ENCODE results near the gene KRT71. TPM values are rescaled to one million over a fixed set of nuclear protein-coding genes. Genes with fewer than 3 reads are reported as not detected.

KRT71 gene
- total RNA-seq, 1 experiment from 2014 or later = not detected

DNA sequence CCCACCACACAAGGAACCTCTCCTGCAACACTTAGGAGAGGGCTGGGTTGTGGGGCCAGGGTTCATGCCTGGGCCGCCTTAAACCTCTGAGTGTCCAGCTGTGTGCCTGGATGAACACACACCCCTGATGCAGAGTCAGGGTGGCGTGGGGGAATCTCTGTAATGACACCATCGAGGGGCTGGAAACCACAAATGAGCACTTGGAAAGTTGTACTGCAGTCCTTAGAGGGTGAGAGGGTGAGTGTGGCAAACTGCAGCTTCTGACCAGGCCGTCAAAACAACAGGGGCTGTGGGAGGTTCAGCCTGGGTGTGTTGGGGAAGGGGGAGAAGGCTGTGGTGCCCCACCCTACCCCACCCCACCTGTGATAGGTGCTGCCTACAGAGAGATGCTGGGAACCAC is 20.3 kb downstream of the KRT71 start:
- Histone ChIP-seq H3K9me2 (replicated peaks; ENCODE audit: insufficient read depth, low read length) (no peaks in the 10 kb centered on the region), H4K20me1 (ENCODE audit: insufficient read depth, low read depth, low read length) (no peaks in the 10 kb centered on the region), H3K4me1 (ENCODE audit: low read length) (peaks cover 23% of the 10 kb centered on the region), H3K27ac (ENCODE audit: low read length) (no peak overlapping the region), H2AFZ (ENCODE audit: low read length) (no peak overlapping the region), H3K4me2 (ENCODE audit: low read depth, low read length, poor library complexity, severe bottlenecking) (no peak overlapping the region), H3K9me3 (ENCODE audit: low read length) (no peaks in the 10 kb centered on the region), H3K79me2 (ENCODE audit: low read length) (no peaks in the 10 kb centered on the region), H3K4me3 (ENCODE audit: low read length) (no peak overlapping the region), H3K27me3 (ENCODE audit: low read length) (no peaks in the 10 kb centered on the region), H3K9ac (ENCODE audit: low read length) (no peak overlapping the region), H3K36me3 (ENCODE audit: insufficient read depth, low read length) (no peaks in the 10 kb centered on the region)
- DNase-seq = no peak

DNA sequence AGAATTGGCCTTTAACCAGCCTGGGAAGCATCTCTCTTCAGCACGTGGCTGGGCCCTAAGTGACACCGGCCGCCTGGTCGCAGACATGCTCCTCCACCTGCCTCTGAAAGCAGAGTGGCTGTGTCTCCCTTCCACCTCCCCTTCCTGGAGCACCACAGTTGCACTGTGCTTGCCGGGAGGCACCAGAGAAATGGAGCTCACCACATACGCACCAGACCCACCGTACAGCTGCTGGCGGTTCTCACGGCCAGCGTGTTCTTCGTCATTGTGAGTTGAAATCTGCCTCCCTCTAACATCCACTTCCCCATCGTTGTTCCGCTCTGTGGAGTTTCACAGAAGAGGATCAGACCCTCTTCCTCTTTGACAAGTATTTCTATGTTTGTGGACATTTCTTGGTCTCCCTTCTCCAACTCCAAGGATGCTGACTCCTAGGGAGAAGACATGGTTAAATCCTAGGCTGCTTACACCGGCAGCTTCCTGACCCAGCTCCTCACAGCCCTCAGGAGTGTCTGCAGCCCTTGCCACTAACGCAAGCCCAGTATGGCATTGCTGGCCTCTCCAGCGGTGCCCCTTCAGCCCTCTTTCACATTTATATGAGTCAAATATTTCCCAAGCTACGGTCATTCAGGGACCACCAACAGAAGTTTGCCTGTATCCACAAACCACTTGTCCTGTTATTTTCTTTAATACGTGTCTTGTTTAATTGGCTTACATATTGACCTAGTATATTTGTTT is 21.2 kb downstream of the KRT71 start:
- H3K9me2 ChIP-seq (replicated peaks; ENCODE audit: insufficient read depth, low read length) = no peaks in the 10 kb centered on the region
- no peak overlapping the region for H3K9ac ChIP-seq (ENCODE audit: low read length)
- H3K4me1 ChIP-seq (ENCODE audit: low read length) = peaks cover 23% of the 10 kb centered on the region
- no peak overlapping the region for H3K4me3 ChIP-seq (ENCODE audit: low read length)
- DNase-seq = peak; percentile 60
- no peaks in the 10 kb centered on the region for H3K79me2 ChIP-seq (ENCODE audit: low read length)
- no peaks in the 10 kb centered on the region for H3K36me3 ChIP-seq (ENCODE audit: insufficient read depth, low read length)
- no peaks in the 10 kb centered on the region for H4K20me1 ChIP-seq (ENCODE audit: insufficient read depth, low read depth, low read length)
- H3K27ac ChIP-seq (ENCODE audit: low read length) = no peak overlapping the region
- no peak overlapping the region for H3K4me2 ChIP-seq (ENCODE audit: low read depth, low read length, poor library complexity, severe bottlenecking)
- no peaks in the 10 kb centered on the region for H3K9me3 ChIP-seq (ENCODE audit: low read length)
- no peak overlapping the region for H2AFZ ChIP-seq (ENCODE audit: low read length)
- no peaks in the 10 kb centered on the region for H3K27me3 ChIP-seq (ENCODE audit: low read length)

DNA sequence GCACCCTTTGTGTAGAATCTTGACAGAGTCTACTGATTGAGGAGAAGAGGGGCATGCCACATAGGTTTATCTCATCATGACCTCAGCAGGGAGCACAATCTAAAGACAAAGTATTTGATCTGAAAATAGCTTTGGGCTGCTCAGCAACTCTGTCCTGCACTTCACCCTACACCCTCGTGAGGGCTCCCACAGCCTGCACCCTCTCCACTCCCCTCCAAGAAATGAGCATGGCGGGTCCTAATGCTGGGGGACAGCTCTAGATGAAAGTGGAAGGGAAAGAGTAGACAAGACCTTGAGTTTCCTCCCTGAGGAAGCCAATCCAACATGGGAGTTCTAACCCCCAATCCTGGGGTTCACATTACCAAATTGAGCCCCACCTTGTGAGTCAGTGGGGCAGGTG is 22.0 kb downstream of the KRT71 start:
- Histone ChIP-seq H2AFZ (ENCODE audit: low read length) (no peak overlapping the region), H3K27ac (ENCODE audit: low read length) (no peak overlapping the region), H3K9ac (ENCODE audit: low read length) (no peak overlapping the region), H3K9me2 (replicated peaks; ENCODE audit: insufficient read depth, low read length) (no peaks in the 10 kb centered on the region), H3K79me2 (ENCODE audit: low read length) (no peaks in the 10 kb centered on the region), H3K4me1 (ENCODE audit: low read length) (peaks cover 23% of the 10 kb centered on the region), H3K4me3 (ENCODE audit: low read length) (no peak overlapping the region), H3K36me3 (ENCODE audit: insufficient read depth, low read length) (no peaks in the 10 kb centered on the region), H4K20me1 (ENCODE audit: insufficient read depth, low read depth, low read length) (no peaks in the 10 kb centered on the region), H3K27me3 (ENCODE audit: low read length) (no peaks in the 10 kb centered on the region), H3K9me3 (ENCODE audit: low read length) (no peaks in the 10 kb centered on the region), H3K4me2 (ENCODE audit: low read depth, low read length, poor library complexity, severe bottlenecking) (no peak overlapping the region)
- no peak for DNase-seq

- Histone ChIP-seq H3K9me3 (ENCODE audit: low read length) (no peaks in the 10 kb centered on the region), H3K36me3 (ENCODE audit: insufficient read depth, low read length) (no peaks in the 10 kb centered on the region), H3K9me2 (replicated peaks; ENCODE audit: insufficient read depth, low read length) (no peaks in the 10 kb centered on the region), H2AFZ (ENCODE audit: low read length) (no peak overlapping the region), H3K27me3 (ENCODE audit: low read length) (no peaks in the 10 kb centered on the region), H3K9ac (ENCODE audit: low read length) (no peak overlapping the region), H3K4me1 (ENCODE audit: low read length) (peaks cover 24% of the 10 kb centered on the region), H3K79me2 (ENCODE audit: low read length) (no peaks in the 10 kb centered on the region), H3K4me2 (ENCODE audit: low read depth, low read length, poor library complexity, severe bottlenecking) (no peak overlapping the region), H3K27ac (ENCODE audit: low read length) (no peak overlapping the region), H3K4me3 (ENCODE audit: low read length) (no peak overlapping the region), H4K20me1 (ENCODE audit: insufficient read depth, low read depth, low read length) (no peaks in the 10 kb centered on the region)
- no peak for DNase-seq
Observed at GRCh38 chr12:52530366-52530765, 22.6 kb downstream of the KRT71 start.

DNA sequence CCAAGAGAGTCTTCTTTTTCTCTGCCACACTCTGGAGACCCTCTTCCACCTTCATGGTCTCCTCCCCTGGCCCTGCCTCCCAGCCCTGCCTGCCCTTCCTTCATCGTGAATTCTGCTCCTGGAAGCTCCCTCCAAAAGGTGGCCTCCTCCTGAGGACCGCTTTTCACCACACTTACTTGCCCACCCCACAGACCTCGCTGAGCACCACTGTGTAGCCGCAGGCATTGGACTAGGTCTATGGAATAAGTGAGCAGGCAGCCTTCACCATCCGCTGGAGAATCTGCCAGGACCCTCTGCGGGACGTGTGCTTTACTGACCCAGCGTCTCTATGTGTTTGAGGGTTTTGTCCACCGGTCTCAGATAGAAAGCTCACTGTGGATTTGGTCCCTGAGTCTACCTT is 23.1 kb downstream of the KRT71 start:
- H3K27ac ChIP-seq (ENCODE audit: low read length) = no peak overlapping the region
- H3K4me1 ChIP-seq (ENCODE audit: low read length) = peaks cover 29% of the 10 kb centered on the region
- no peaks in the 10 kb centered on the region for H3K9me3 ChIP-seq (ENCODE audit: low read length)
- no peaks in the 10 kb centered on the region for H3K79me2 ChIP-seq (ENCODE audit: low read length)
- no peak overlapping the region for H2AFZ ChIP-seq (ENCODE audit: low read length)
- H3K4me3 ChIP-seq (ENCODE audit: low read length) = no peak overlapping the region
- no peaks in the 10 kb centered on the region for H3K27me3 ChIP-seq (ENCODE audit: low read length)
- no peaks in the 10 kb centered on the region for H4K20me1 ChIP-seq (ENCODE audit: insufficient read depth, low read depth, low read length)
- DNase-seq = no peak
- no peak overlapping the region for H3K9ac ChIP-seq (ENCODE audit: low read length)
- H3K36me3 ChIP-seq (ENCODE audit: insufficient read depth, low read length) = no peaks in the 10 kb centered on the region
- H3K4me2 ChIP-seq (ENCODE audit: low read depth, low read length, poor library complexity, severe bottlenecking) = no peak overlapping the region
- H3K9me2 ChIP-seq (replicated peaks; ENCODE audit: insufficient read depth, low read length) = no peaks in the 10 kb centered on the region

DNA sequence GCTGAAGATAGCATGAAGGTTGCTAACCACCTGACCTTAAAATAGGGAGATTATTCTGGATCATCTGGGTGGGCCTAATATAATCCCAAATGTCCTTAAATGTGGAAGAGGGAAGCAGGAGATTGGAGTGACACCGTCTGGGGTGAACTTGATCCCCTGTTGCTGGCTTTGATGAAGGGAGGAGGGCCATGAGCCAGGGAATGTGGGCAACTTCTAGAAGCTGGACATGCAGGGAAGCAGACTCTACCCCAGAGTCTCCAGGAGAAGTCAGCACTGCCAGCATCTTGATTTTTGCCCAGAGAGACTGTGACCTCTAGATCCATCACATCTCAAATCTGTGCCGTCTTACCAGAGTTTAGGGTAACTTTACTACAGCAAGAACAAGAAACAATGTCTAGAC is 23.5 kb downstream of the KRT71 start:
- no peaks in the 10 kb centered on the region for H3K79me2 ChIP-seq (ENCODE audit: low read length)
- H3K27me3 ChIP-seq (ENCODE audit: low read length) = no peaks in the 10 kb centered on the region
- no peak overlapping the region for H3K27ac ChIP-seq (ENCODE audit: low read length)
- no peak overlapping the region for H3K4me3 ChIP-seq (ENCODE audit: low read length)
- H3K9ac ChIP-seq (ENCODE audit: low read length) = no peak overlapping the region
- peaks cover 30% of the 10 kb centered on the region for H3K4me1 ChIP-seq (ENCODE audit: low read length)
- DNase-seq = no peak
- no peaks in the 10 kb centered on the region for H3K9me3 ChIP-seq (ENCODE audit: low read length)
- H4K20me1 ChIP-seq (ENCODE audit: insufficient read depth, low read depth, low read length) = no peaks in the 10 kb centered on the region
- no peak overlapping the region for H3K4me2 ChIP-seq (ENCODE audit: low read depth, low read length, poor library complexity, severe bottlenecking)
- H2AFZ ChIP-seq (ENCODE audit: low read length) = no peak overlapping the region
- H3K36me3 ChIP-seq (ENCODE audit: insufficient read depth, low read length) = no peaks in the 10 kb centered on the region
- no peaks in the 10 kb centered on the region for H3K9me2 ChIP-seq (replicated peaks; ENCODE audit: insufficient read depth, low read length)

DNA sequence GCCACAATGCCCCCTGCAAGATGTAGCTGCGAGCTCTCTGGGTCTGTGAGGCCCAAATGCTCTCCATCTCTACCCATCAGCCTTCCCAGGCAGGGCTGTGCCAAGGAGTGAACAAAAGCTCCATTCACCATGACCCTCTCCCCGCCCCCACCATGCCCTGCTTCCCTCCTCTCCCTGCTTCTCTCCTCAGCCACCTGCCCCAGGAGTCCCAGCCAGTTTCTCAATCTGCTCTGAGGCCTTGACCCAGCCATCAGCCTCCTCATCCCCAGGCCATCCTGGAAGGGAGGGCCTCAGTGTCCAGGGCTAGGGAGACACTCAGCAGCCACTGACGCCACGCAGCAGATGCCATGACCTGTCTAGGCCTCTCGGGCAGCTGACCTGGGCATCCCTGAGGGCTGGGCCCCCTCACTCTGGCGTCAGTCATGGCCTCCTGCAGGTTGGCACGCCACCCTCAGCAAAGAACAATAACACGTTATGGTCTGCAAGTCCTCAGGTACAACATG is 24.3 kb downstream of the KRT71 start:
- Histone ChIP-seq H3K9me2 (replicated peaks; ENCODE audit: insufficient read depth, low read length) (no peaks in the 10 kb centered on the region), H3K9ac (ENCODE audit: low read length) (no peak overlapping the region), H3K79me2 (ENCODE audit: low read length) (no peaks in the 10 kb centered on the region), H3K4me3 (ENCODE audit: low read length) (no peak overlapping the region), H3K9me3 (ENCODE audit: low read length) (no peaks in the 10 kb centered on the region), H3K4me2 (ENCODE audit: low read depth, low read length, poor library complexity, severe bottlenecking) (no peak overlapping the region), H3K4me1 (ENCODE audit: low read length) (peaks cover 23% of the 10 kb centered on the region), H2AFZ (ENCODE audit: low read length) (no peak overlapping the region), H3K27me3 (ENCODE audit: low read length) (no peaks in the 10 kb centered on the region), H3K27ac (ENCODE audit: low read length) (no peak overlapping the region), H3K36me3 (ENCODE audit: insufficient read depth, low read length) (no peaks in the 10 kb centered on the region), H4K20me1 (ENCODE audit: insufficient read depth, low read depth, low read length) (no peaks in the 10 kb centered on the region)
- DNase-seq = no peak

- Histone ChIP-seq H3K27me3 (ENCODE audit: low read length) (no peaks in the 10 kb centered on the region), H3K9me2 (replicated peaks; ENCODE audit: insufficient read depth, low read length) (no peaks in the 10 kb centered on the region), H3K27ac (ENCODE audit: low read length) (no peak overlapping the region), H3K4me1 (ENCODE audit: low read length) (peaks cover 20% of the 10 kb centered on the region), H3K9ac (ENCODE audit: low read length) (no peak overlapping the region), H4K20me1 (ENCODE audit: insufficient read depth, low read depth, low read length) (no peaks in the 10 kb centered on the region), H3K79me2 (ENCODE audit: low read length) (no peaks in the 10 kb centered on the region), H2AFZ (ENCODE audit: low read length) (no peak overlapping the region), H3K4me3 (ENCODE audit: low read length) (no peak overlapping the region), H3K9me3 (ENCODE audit: low read length) (no peaks in the 10 kb centered on the region), H3K36me3 (ENCODE audit: insufficient read depth, low read length) (no peaks in the 10 kb centered on the region), H3K4me2 (ENCODE audit: low read depth, low read length, poor library complexity, severe bottlenecking) (no peak overlapping the region)
- DNase-seq = no peak
Observed at GRCh38 chr12:52527121-52527800, 25.7 kb downstream of the KRT71 start.
